ENCODE results near the gene RUFY4. TPM values are rescaled to one million over a fixed set of nuclear protein-coding genes. Genes with fewer than 3 reads are reported as not detected.

Gene RUFY4
- total and polyA plus RNA-seq, 2 experiments from 2014 or later = 0.27 TPM; not detected in 1

- TF ChIP-seq EZH2phosphoT487 (IDR thresholded peaks at IDR 0.05; ENCODE audit: unreplicated experiment) (no peak), ZNF462 (CRISPR knock-in tag; IDR thresholded peaks at IDR 0.05) (no peak), ZNF114 (CRISPR knock-in tag; IDR thresholded peaks at IDR 0.05) (no peak), CTCF (conservative IDR thresholded peaks at IDR 0.05; ENCODE audit: low read depth in 2 of 2) (no peak), CREB1 (CRISPR knock-in tag; IDR thresholded peaks at IDR 0.05; ENCODE audit: low read depth) (no peak), POLR2AphosphoS5 (IDR thresholded peaks at IDR 0.05; ENCODE audit: low read depth) (no peak), JUNB (IDR thresholded peaks at IDR 0.05; ENCODE audit: unreplicated experiment) (no peak), NANOG (IDR thresholded peaks at IDR 0.05; ENCODE audit: borderline replicate concordance) (no peak), STAT1 (IDR thresholded peaks at IDR 0.05; ENCODE audit: unreplicated experiment) (no peak), ZNF331 (CRISPR knock-in tag; IDR thresholded peaks at IDR 0.05; ENCODE audit: low read depth) (no peak), EZH2 (IDR thresholded peaks at IDR 0.05; ENCODE audit: low read depth, unreplicated experiment) (no peak), ETS1 (IDR thresholded peaks at IDR 0.05) (no peak)
- TF ChIP-seq, protein P1, sequence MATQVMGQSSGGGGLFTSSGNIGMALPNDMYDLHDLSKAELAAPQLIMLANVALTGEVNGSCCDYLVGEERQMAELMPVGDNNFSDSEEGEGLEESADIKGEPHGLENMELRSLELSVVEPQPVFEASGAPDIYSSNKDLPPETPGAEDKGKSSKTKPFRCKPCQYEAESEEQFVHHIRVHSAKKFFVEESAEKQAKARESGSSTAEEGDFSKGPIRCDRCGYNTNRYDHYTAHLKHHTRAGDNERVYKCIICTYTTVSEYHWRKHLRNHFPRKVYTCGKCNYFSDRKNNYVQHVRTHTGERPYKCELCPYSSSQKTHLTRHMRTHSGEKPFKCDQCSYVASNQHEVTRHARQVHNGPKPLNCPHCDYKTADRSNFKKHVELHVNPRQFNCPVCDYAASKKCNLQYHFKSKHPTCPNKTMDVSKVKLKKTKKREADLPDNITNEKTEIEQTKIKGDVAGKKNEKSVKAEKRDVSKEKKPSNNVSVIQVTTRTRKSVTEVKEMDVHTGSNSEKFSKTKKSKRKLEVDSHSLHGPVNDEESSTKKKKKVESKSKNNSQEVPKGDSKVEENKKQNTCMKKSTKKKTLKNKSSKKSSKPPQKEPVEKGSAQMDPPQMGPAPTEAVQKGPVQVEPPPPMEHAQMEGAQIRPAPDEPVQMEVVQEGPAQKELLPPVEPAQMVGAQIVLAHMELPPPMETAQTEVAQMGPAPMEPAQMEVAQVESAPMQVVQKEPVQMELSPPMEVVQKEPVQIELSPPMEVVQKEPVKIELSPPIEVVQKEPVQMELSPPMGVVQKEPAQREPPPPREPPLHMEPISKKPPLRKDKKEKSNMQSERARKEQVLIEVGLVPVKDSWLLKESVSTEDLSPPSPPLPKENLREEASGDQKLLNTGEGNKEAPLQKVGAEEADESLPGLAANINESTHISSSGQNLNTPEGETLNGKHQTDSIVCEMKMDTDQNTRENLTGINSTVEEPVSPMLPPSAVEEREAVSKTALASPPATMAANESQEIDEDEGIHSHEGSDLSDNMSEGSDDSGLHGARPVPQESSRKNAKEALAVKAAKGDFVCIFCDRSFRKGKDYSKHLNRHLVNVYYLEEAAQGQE (IDR thresholded peaks at IDR 0.05; ENCODE audit: unreplicated experiment) = no peak
- Mint-ChIP-seq H3K36me3 (ENCODE audit: low read depth) (no peaks in the 10 kb centered on the region; the same call in 2 of the 3 replicates), H3K27me3 (ENCODE audit: insufficient read depth, low read depth, poor library complexity) (peaks cover 17% of the 10 kb centered on the region), H3K4me3 (no peak overlapping the region), H3K9me3 (no peaks in the 10 kb centered on the region; the same call in 1 of the 3 replicates), H3K4me1 (peaks cover 14% of the 10 kb centered on the region), H3K27ac (no peak overlapping the region)
- Histone ChIP-seq H3F3A (replicated peaks; ENCODE audit: low read depth) (no peaks in the 10 kb centered on the region), H3K4me2 (no peak overlapping the region), H3K27me3 (ENCODE audit: insufficient read depth) (no peaks in the 10 kb centered on the region), H3K9me2 (ENCODE audit: insufficient read depth) (no peaks in the 10 kb centered on the region), H3K36me3 (ENCODE audit: insufficient read depth) (no peaks in the 10 kb centered on the region), H2AFZ (no peak overlapping the region), H4K20me1 (replicated peaks; ENCODE audit: insufficient read depth) (no peaks in the 10 kb centered on the region), H3K4me3 (no peak overlapping the region), H3K79me2 (replicated peaks; ENCODE audit: insufficient read depth) (no peaks in the 10 kb centered on the region), H3K4me1 (ENCODE audit: insufficient read depth) (no peaks in the 10 kb centered on the region; the same call in 1 of the 2 replicates), H3K27ac (ENCODE audit: low read depth) (no peak overlapping the region)
- ATAC-seq (no peak), DNase-seq (ENCODE audit: low spot score) (no peak)
These were observed 2.9 kb downstream of the RUFY4 start for GRCh38 chr2:218072002-218072401.

Measured in GM23338 (cell line).